Non-pigmented ciliary epithelial cell (primary cell): Measurements from ENCODE around the gene CPT1B.
"Not testable (repeated sequence)": the region's sequence is repeated elsewhere in the genome, so short reads cannot be mapped to it uniquely, and the experiment has no call there.

Experiments used
- DNase-seq: peaks from one replicate; pipeline ENCODE4 v3.0.0-alpha.2; 2010; ENCODE audit warnings: low read depth

CPT1B gene

DNA sequence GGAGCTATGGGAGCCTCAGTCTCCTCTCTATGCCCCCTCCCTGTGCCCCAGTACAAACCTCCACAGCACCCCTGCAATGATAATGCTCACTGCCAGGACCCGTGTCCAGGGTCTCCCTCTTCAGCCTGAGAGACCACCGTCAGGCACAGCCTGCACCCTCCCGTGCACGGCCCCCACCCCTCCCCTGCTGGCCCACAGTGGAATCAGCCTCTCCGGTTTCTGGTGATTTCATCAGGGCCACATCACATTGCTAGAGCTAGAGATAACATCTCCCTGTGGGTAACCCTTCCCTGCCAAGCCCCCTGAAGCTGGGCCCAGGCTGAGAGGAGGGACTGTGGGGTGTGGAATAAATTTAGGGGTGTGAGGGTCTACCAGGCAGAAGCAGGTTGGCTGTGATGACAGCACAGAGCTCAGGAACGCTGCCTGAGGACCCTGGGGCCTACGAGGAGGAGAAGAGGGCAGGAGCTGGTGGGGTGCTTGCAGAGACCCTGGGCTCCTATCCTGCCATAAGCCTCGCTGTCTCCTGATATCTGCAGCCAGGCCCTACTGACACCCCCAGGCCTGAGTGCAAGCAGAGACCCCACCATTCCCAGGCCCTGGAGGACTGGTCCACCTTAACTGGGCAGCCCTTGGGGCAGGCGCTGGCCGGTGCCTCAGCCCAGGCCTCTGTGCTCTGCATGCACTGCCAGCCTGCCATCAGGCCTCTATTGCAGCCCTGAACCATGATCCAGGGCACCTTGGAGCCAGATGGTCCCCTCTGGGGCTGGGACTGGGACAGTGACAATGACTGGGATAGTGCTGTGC is 32.5 kb downstream of the CPT1B start, which contains the start of gene KLHDC7B:
Gene KLHDC7B (plus strand): TSS at position 378 of the 804 bp plus-strand sequence. CDS start 345 bp downstream, at position 723.
- no peak for DNase-seq

DNA sequence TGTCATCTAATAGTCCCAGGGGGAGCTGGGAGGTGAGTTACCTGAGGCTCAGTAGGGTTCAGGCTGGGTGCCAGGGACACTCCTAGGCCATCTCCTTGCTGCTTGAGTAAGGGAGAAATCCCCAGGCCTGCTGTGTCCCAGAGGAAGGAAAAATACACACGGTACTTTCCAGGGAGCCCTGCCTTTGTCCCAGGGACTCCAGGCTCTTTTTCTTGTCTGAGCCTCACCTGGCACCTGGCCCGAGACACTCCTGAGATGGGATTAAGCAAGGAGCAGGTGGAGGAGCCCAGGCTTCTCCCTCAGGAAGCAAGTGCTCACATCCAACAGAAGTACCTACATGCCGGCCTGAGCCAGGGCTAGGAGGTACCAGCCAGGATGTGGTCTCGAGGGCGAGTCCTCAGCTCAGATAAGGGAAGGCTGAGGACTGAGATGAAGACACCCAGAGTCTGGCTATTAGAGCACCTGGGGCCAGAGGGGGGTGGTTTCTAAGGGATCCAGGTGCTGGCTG is 33.4 kb downstream of the CPT1B start:
- DNase-seq: no peak

DNA sequence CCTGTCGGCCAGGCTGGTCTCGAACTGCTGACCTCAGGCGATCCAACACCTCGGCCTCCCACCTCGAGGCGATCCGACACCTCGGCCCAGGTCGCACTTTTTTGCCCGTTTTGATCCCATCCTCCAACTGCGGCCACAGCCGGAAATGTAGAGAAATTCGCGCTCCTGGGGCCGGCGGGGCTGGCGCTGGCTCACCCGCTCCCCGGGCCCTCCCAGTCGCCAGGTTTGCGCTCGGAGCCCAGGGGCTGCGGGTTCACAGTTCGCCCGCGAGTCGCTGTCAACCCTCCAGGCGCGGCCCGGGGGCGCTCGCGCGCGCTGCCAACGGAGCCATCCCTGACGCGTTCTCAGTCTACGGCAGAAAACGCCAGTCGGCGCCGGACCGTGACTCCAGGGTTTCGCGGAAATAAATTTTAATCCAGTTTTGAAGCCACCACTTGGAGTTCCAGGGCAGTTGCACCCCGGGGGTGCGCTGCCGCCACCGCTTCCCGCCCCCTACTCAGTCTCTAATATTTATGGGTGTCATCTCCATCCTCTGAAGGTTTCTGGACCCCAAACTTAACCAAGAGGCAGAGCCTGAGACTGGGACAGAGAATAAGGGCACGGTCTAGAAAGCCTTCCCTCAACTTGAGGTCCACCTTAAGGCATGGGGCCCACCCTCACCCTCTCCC is 34.0 kb downstream of the CPT1B start:
- no peak for DNase-seq

DNA sequence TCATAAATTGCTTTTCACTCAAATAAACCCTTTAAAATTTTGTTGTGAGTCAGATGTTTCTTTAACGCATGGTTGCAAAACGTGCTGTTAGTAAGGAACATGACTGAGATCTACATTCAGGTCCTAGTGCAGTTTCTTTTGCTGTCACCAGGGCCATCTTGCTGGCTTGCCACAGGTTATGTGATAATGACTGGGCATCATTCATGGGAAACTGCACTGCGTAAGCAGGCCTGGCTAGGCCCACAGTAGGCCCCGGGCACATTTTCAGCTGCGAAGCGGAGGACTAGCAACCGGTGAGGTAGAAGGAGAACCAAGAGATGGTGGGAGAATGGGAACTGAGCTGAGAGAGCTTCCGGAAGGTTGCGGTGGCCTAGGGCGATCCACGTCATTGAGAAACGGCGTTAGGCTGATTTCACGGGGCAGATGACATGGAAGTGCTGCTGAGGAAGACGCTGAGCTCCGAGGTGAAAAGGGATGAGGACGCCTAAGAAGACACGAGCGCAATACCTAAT is 35.8 kb downstream of the CPT1B start:
- DNase-seq: no peak

DNA sequence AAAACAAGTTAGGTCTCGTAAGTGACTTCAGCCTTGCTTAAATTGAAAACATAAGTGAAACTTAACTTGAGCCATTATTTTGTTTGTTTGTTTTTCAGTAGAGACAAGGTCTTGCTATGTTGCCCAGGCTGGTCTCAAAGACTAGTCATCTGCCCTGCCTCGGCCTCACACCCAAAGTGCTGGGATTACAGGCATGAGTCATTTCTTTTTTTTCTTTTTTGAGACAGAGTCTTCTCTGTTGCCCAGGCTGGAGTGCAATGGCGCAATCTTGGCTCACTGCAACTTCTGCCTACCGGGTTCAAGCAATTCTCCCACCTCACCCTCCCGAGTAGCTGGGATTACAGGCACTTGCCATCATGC is 36.6 kb downstream of the CPT1B start:
- not testable (repeated sequence) for DNase-seq

DNA sequence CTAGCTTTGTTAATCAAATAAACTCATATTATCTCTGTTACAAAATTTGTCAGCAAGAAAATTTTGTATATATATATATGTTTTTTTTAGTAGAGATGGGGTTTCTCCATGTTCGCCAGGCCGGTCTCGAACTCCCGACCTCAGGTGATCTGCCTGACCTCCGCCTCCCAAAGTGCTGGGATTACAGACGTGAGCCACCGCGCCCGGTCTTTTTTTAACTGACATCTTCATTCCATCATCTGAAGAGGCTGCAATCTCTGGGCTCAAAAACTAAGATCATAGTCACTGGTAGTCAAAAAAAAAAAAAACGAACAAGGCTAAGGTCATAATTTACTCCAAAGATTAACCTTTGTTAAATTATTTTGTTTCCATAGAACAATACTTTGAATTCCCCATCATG is 37.8 kb downstream of the CPT1B start:
- no peak for DNase-seq

DNA sequence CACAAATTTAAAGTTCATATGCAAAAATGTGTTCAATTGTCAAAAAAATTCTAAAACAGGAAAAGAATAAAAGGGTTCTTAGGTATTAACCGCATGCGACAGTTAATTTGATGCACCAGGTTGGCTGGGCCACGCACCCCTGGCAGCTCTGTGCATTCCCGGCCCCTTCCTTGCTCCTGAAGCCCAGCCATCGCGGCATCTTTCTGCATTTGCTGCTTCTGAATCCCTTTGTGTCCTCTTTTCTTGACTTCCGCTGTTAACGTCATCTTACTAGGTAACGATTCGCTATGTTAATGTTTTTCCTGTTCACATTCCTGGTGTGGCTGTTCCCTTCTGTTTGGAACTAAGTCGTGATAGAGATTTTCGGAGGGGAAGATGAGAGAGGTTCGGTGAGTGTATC is 40.5 kb downstream of the CPT1B start:
- DNase-seq: no peak

DNA sequence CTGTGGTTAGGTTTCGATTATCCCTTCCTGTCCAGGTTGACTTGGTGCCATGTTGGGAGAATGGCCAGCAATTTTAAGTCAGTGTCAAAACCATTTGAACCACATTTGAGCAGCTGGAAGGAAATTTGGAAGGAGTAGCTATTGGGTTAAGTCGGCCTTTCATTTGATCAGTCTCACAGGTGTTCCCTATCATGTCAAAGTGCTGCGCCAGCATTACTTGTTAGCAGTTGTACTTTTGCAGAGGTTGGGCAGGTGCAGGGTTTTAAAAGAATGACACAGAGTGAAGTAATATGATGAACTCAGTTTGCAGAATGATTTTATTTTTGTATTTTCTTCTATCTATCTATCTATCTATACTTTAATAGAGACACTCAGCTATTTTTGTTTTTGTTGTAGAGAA is 42.0 kb downstream of the CPT1B start:
- no peak for DNase-seq

DNA sequence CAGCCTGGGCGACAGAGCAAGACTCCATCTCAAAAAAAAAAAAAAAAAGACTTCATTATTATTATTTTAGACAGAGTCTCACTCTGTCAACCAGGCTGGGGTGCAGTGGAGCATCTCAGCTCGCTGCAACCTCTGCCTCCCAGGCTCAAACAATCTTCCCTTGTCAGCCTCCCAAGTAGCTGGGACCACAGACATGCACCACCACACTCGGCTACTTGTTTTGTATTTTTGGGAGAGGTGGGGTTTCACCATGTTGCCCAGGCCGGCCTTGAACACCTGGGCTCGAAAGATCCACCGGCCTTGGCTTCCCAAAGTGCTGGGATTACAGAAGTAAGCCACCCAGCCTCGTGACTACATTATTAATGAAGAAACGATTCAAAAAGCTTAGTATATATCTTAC is 43.1 kb downstream of the CPT1B start:
- no peak for DNase-seq

DNA sequence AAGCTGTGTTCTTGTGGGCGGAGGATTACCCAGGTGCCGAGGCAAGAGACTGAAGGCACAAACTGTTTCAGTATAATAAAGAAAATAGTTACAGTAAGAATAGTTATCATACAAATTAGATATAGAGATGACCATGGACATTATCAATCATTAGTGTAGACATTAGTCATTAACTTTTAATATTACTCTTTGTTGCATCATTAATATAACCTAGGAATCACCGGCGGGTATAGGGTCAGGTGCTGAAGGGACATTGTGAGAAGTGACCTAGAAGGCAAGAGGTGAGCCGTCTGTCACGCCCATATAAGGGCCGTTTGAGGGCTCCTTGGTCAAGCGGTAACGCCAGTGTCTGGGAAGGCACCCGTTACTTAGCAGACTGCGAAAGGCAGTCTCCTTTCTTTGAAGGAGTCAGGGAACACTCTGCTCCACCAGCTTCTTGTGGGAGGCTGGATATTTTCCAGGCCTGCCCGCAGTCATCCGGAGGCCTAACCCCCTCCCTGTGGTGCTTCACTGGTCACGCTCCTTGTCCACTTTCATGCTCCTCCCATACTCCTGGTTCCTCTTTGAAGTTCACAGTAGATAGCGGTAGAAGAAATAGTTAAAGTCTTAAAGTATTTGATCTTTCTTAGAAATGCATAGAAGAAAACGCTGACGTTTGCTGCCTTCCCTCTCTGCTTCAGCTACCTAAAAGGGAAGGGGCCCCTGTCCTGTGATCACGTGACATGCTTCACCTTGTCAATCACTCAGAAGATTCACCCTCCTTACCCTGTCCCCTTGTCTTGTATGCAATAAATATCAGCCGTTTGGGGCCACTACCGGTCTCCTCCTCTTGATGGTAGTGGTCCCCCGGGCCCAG is 44.1 kb downstream of the CPT1B start:
- DNase-seq: not testable (repeated sequence)

DNA sequence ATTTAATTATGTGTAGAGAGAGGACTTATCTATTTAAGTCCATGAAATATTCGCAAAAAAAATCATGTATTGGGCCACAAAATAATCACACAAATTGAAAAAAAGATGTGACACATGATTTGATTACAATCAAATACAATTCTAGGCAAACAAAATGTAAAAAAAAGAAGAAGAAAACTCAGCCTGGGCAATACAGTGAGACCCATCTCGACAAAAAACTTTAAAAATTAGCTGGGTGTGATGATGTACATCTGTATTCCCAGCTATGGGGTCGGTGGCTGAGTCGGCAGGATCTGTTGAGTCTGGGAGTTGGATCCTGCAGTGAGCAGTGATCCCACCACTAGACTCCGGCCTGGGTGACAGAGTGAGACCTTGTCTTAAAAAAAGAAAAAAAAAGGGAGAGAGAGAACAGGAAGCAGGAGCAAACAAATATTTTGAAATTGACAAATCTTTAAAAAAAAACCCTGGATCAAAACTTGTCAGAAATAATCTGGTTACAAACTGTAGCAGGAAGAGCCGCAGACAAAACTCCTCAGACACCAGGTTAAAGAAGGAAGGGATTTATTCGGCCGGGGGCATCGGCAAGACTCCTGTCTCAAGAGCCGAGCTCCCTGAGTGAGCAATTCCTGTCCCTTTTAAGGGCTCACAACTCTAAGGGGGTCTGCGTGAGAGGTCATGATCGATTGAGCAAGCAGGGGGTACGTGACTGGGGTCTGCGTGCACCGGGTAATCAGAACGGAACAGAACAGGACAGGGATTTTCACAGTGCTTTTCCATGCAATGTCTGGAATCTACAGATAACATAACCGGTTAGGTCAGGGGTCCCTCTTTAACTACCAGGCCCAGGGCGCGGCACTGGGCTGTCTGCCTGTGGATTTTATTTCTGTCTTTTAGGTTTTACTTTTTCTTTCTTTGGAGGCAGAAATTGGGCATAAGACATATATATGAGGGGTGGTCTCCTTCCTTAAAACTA is 45.1 kb downstream of the CPT1B start:
- no peak for DNase-seq

DNA sequence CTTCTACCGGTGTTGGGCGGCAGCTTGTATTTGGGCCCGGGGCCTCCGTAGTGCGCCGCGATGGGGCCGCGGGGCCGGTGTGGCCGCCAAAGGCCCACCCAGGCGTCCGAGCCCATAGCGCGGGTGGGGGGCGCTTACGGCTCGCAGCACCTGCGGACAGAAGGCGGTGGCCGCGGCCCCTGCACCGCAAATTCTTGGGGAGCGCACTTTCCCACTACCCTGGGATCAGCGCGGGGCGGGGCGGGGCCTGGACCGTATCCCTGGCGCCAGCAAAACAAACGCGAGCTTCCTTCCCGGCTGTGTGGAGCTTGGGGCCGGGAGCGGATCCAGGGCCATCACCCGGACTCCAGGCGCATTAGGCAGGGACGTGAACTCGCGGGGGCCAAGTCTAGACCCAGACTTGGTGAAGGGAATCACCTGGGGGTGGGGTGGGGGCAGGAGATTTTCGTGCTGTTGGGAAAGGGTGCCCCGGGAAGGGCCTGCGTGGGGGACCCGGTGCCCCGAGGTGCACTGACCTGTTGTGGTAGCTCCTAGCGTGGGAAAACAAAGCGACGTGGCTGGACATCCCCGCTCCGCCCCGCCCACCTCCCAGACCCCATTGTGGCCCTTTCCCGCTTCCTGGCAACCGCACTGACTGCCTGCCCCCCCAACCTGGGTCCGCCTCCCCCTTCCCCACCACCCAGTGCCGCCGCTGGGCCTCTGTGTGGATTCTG is 46.1 kb downstream of the CPT1B start:
- DNase-seq: no peak

DNA sequence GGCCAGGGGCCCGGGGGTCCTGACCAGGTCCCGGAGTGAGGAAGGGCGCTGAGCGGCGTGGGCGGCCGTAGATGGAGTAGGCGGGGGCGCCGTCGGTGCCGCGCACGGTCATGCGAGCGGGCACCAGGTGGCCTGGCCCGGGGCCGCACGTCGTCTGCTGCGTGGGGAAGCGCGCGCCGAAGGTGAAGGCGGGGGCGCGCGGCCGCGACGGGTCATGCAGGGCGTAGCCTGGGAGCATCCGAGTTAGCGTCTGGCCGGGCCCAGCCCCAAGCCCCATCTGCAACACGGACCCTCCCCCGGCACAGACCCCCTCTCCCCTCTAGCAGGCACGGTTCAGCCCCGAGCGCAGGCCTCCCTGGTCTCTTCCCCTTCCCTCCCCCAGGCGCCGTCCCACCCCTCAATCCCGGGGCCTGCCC is 46.7 kb downstream of the CPT1B start:
- no peak for DNase-seq

DNA sequence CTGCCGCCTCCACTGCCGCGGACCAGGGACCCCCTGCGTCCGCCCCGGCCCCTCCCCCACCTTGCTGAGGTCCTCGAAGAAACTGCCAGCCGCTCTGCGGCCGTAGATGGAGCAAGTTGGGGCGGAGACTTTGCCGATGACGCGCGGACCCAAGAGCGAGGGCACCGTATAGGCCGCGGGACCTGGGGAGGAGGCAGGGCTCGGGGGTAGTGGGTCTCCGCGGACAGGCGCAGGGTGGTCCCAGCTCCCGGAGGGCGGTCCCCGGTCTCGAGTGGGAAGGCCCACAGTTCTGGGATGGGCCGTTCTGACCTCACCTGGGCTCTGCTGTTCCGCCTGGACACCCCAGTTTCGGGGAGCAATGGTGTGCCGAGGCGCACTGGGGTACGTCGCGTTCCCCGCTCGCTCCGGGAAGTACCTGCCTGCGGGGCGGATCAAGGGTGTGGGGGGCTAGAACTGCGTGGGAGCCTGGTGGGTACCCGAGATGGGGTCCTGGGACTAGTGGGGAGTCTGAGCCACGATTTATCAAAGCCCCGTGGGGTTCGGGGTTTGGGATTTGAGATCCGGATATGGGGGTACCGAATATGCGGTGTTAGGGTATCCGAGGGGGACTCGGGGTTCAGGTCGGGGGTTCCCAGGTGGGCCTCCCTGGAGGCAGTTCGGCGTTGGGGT is 47.2 kb downstream of the CPT1B start:
- DNase-seq: no peak

DNA sequence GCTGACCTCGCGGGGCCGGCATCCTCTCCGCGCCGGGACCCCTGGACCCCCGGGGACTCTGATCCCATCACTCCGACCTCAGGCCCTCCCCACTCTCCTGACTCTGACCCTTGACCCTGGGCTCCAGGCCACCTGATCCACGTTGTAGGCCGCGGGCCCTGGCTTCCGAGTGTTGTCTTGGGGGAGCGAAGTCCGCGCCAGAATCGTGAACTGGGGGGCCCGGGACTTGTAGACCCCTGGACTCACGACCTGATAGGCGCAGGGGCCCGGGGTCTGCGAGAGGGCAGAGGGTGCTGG is 47.7 kb downstream of the CPT1B start:
- DNase-seq: no peak

DNA sequence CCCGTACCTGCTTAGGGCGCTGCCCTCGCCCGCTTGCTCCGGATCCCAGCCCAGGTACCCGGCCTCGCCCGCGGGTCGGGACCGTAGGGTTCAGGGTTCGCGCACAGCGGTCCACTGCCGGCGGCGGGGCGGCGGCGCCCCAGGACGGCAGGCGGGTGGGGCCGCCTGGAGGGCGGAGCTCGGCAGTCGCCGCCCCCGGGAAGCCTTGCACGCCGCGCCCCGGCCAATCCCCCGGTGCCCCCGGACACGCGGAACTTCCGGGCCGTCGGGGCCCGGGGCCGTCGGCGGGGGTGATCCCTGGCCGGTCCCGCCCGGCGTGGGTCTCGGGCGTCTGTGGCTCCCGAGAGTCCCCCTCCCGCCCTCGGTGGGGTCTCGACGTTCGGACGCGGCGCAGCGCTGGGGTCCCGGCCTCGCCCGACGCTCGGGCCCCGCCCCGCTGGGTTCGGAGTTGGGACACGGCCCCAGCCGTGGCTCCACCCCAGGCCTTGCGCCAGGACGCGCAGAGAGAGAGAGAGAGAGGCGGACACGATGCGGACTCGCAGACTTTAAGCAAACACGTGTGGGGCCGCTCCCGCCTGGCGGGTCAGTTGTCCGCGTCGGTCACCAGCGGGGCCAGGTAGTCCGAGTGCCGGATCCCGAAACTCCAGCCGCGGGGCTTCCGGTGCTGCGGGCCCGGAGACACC is 48.2 kb downstream of the CPT1B start, which contains the start of gene TYMP:
Gene TYMP (minus strand): TSS at position 116 of the 683 bp plus-strand sequence. CDS start 303 bp downstream, outside the sequence.
- DNase-seq: no peak

DNA sequence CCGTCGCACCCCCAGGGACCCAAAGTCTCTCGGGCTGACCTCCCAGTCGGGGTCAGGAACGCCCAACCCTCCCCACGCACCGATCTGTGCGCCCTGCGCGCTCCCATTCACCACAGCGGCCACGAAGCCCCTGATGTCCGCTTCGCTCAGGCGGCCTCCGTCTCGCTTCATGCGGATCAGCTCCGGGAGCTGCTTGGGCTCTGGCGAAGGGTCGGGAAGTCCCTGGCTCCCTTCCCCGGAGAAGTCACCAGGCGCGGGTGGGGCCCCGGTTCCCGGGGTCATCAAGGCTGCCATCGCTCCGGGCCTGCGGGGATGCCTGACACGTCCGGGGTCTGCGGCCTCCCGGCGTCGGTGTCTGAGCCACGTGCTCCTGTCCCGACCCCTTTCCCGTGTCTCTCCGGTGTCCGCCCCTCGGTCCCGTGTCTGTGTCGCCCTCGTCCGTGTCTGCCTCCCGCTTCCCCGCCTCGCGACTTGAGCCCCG is 48.8 kb downstream of the CPT1B start:
- DNase-seq: no peak

DNA sequence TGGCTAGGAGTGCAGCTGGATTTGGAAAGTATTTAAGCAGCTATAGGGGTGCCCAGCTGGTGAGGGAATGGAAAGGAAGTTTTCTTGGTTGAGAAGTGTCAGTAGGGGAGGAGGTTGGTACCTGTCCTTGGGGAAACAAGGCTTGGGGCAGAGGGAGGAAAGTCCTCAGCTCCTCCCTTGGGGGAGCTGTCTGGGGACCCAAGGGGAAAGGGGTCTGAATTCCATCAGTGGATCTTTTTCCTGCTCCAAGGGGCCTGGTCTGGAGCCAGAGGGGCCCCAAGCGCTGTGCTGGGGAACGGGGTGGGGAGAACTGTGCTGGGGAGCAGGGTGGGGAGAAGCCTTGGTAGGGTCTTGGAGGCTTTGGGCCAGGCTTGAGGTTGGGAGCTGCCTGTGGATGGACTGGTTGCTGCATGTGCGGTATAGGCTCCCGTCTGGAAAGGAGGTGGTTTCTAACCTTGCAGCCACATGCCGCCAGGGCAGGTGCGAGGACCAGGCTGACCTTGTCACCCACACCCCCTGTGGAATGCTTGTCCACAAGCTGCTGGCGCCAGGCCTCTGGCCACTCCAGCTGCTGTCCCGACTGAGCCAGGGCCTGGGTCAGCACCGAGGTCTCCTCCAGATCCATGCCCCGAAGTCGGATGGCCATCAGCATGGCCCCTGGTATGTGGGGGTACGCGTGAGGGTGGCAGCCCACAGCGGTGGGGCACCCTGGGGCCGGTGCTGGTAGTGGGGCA is 49.4 kb downstream of the CPT1B start:
- DNase-seq: no peak
